SK-N-SH (cell line): ENCODE measurements around the gene CCDC78.

Experiments used
- EP300 ChIP-seq, 2 experiments: IDR thresholded peaks; 2 replicates each; pipeline versions ENCODE4 v1.4.0 to v1.6.1; 2012; ENCODE audit warnings: borderline replicate concordance in 1 of 2, low read depth in 1 of 2, low read length in 1 of 2
- FOXJ3 ChIP-seq: sonication (generic); formaldehyde crosslinking; IDR thresholded peaks from 2 replicates; pipeline ENCODE4 v1.5.1; 2020; ENCODE audit warnings: mild to moderate bottlenecking, missing genetic modification reagents
- MEF2A ChIP-seq: IDR thresholded peaks from 2 replicates; pipeline ENCODE4 v1.4.0; 2012; ENCODE audit warnings: low read depth, borderline replicate concordance
- MXI1 ChIP-seq: IDR thresholded peaks from 2 replicates; pipeline ENCODE4 v1.6.1; 2012; ENCODE audit warnings: mild to moderate bottlenecking, low read depth, low read length, improper control_type of control experiment
- NFIC ChIP-seq: IDR thresholded peaks from 2 replicates; pipeline ENCODE4 v1.4.0; 2012; ENCODE audit warnings: borderline replicate concordance
- NRF1 ChIP-seq: IDR thresholded peaks from 2 replicates; pipeline ENCODE4 v1.6.1; 2012; ENCODE audit warnings: low read depth, mild to moderate bottlenecking, low read length
- PBX3 ChIP-seq: IDR thresholded peaks from 2 replicates; pipeline ENCODE4; 2012
- POLR2AphosphoS5 ChIP-seq: IDR thresholded peaks from 2 replicates; pipeline ENCODE4 v1.6.1; 2012; ENCODE audit warnings: low read depth, low read length
- YY1 ChIP-seq: IDR thresholded peaks from 2 replicates; pipeline ENCODE4 v1.4.0; 2012; ENCODE audit warnings: low read depth, mild to moderate bottlenecking
- ZBTB33 ChIP-seq: IDR thresholded peaks from 2 replicates; pipeline ENCODE4 v1.4.0; 2012; ENCODE audit warnings: low read depth, borderline replicate concordance
- TF ChIP-seq, protein P1 (sequence below): fragments of 200-600 bp; sonication (generic); IDR thresholded peaks from 2 replicates; pipeline ENCODE4 v1.6.1; 2017; ENCODE audit warnings: antibody characterized with exemption, mild to moderate bottlenecking, moderate library complexity
- TF ChIP-seq, protein P2 (sequence below): fragments of 150-350 bp; IDR thresholded peaks from 2 replicates; pipeline ENCODE4 v1.6.1; 2016; ENCODE audit warnings: mild to moderate bottlenecking, low read depth, low read length
- TF ChIP-seq, protein P3 (sequence below): IDR thresholded peaks from 2 replicates; pipeline ENCODE4 v1.4.0; 2012; ENCODE audit warnings: low read depth

- TF ChIP-seq NRF1 (no peak), MEF2A (no peak), PBX3 (no peak), YY1 (no peak), NFIC (no peak), POLR2AphosphoS5 (no peak), EP300 (IDR thresholded peaks at IDR 0.05; ENCODE audit: borderline replicate concordance in 1 of 2, low read depth in 1 of 2, low read length in 1 of 2) (no peak), MXI1 (no peak), FOXJ3 (no peak), ZBTB33 (no peak)
- TF ChIP-seq, protein P1, sequence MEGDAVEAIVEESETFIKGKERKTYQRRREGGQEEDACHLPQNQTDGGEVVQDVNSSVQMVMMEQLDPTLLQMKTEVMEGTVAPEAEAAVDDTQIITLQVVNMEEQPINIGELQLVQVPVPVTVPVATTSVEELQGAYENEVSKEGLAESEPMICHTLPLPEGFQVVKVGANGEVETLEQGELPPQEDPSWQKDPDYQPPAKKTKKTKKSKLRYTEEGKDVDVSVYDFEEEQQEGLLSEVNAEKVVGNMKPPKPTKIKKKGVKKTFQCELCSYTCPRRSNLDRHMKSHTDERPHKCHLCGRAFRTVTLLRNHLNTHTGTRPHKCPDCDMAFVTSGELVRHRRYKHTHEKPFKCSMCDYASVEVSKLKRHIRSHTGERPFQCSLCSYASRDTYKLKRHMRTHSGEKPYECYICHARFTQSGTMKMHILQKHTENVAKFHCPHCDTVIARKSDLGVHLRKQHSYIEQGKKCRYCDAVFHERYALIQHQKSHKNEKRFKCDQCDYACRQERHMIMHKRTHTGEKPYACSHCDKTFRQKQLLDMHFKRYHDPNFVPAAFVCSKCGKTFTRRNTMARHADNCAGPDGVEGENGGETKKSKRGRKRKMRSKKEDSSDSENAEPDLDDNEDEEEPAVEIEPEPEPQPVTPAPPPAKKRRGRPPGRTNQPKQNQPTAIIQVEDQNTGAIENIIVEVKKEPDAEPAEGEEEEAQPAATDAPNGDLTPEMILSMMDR: no peak
- TF ChIP-seq, protein P2, sequence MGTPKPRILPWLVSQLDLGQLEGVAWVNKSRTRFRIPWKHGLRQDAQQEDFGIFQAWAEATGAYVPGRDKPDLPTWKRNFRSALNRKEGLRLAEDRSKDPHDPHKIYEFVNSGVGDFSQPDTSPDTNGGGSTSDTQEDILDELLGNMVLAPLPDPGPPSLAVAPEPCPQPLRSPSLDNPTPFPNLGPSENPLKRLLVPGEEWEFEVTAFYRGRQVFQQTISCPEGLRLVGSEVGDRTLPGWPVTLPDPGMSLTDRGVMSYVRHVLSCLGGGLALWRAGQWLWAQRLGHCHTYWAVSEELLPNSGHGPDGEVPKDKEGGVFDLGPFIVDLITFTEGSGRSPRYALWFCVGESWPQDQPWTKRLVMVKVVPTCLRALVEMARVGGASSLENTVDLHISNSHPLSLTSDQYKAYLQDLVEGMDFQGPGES: no peak
- TF ChIP-seq, protein P3, sequence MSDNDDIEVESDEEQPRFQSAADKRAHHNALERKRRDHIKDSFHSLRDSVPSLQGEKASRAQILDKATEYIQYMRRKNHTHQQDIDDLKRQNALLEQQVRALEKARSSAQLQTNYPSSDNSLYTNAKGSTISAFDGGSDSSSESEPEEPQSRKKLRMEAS: no peak
Measured at GRCh38 chr16:677316-678190, 48.7 kb downstream of the CCDC78 start.
